Hematopoietic multipotent progenitor cell treated with erythropoietin and hydrocortisone succinate and interleukin-3 and kit ligand, for 6 days (in vitro differentiated cells): ENCODE data around the gene CADM1.

ENCODE experiments used
- DNase-seq: peaks from one replicate; pipeline ENCODE4 v3.0.0-alpha.2; 2015

Gene CADM1

GRCh38 chr11:115199481-115200069, 304.6 kb downstream of the CADM1 start:
- no peak for DNase-seq

- no peak for DNase-seq
These were observed 305.9 kb downstream of the CADM1 start for GRCh38 chr11:115198321-115198741.

GRCh38 chr11:115197433-115197832, 306.8 kb downstream of the CADM1 start:
- DNase-seq = no peak

- no peak for DNase-seq
These were observed 307.2 kb downstream of the CADM1 start for GRCh38 chr11:115197031-115197430.

- DNase-seq = no peak
These were observed 309.5 kb downstream of the CADM1 start for GRCh38 chr11:115194802-115195110.

GRCh38 chr11:115193914-115194801, 310.1 kb downstream of the CADM1 start:
- no peak for DNase-seq

GRCh38 chr11:115191761-115192160, 312.5 kb downstream of the CADM1 start:
- no peak for DNase-seq

GRCh38 chr11:115190196-115190595, 314.0 kb downstream of the CADM1 start:
- DNase-seq = no peak

- DNase-seq = no peak
These were observed 315.3 kb downstream of the CADM1 start for GRCh38 chr11:115188898-115189278.

GRCh38 chr11:115188188-115188897, 315.9 kb downstream of the CADM1 start:
- no peak for DNase-seq

- no peak for DNase-seq
These were observed 318.3 kb downstream of the CADM1 start for GRCh38 chr11:115185931-115186330.

GRCh38 chr11:115185507-115185906, 318.7 kb downstream of the CADM1 start:
- no peak for DNase-seq

GRCh38 chr11:115184901-115185300, 319.3 kb downstream of the CADM1 start:
- no peak for DNase-seq

- DNase-seq = no peak
These were observed 320.4 kb downstream of the CADM1 start for GRCh38 chr11:115183830-115184229.

GRCh38 chr11:115183136-115183535, 321.1 kb downstream of the CADM1 start:
- DNase-seq = no peak

- no peak for DNase-seq
These were observed 321.8 kb downstream of the CADM1 start for GRCh38 chr11:115182282-115182955.

GRCh38 chr11:115181538-115181937, 322.7 kb downstream of the CADM1 start:
- no peak for DNase-seq

GRCh38 chr11:115180272-115180671, 323.9 kb downstream of the CADM1 start:
- no peak for DNase-seq

- no peak for DNase-seq
These were observed 324.6 kb downstream of the CADM1 start for GRCh38 chr11:115179636-115180035.

- DNase-seq = no peak
These were observed 325.5 kb downstream of the CADM1 start for GRCh38 chr11:115178705-115179104.

GRCh38 chr11:115173136-115173535, 331.1 kb downstream of the CADM1 start:
- DNase-seq = no peak

- peak; percentile 55 for DNase-seq
These were observed 333.9 kb downstream of the CADM1 start for GRCh38 chr11:115170133-115170815.

- DNase-seq = no peak
These were observed 335.0 kb downstream of the CADM1 start for GRCh38 chr11:115169251-115169650.
